Astrocyte of the cerebellum (primary cell): ENCODE measurements around the gene ANKRD44.

Experiments
- DNase-seq: peaks from one replicate; pipeline ENCODE4 v3.0.0-alpha.2; 2011; ENCODE audit warnings: low read depth
- H3K4me3 ChIP-seq: 2 replicates; pipeline ENCODE4 v1.5.1; 2011; ENCODE audit warnings: mild to moderate bottlenecking, low read depth, low read length, moderate library complexity
- in situ Hi-C: cut with HindIII; loops from 2 replicates; pipeline ENCODE4 v1.10.0; 2017; ENCODE audit warnings: low sequenced_read_pairs
- TF ChIP-seq, protein P1 (sequence below): IDR thresholded peaks from 2 replicates; pipeline ENCODE4 v1.5.1; 2012; ENCODE audit warnings: low read length, low read depth, moderate library complexity, mild to moderate bottlenecking; ENCODE audit errors: missing control alignments

ANKRD44 gene

GRCh38 chr2:197161774-197162173 lies 148.8 kb downstream of the ANKRD44 start:
- no peak for DNase-seq
- in situ Hi-C loops, result no loop called here
- TF ChIP-seq, protein P1, sequence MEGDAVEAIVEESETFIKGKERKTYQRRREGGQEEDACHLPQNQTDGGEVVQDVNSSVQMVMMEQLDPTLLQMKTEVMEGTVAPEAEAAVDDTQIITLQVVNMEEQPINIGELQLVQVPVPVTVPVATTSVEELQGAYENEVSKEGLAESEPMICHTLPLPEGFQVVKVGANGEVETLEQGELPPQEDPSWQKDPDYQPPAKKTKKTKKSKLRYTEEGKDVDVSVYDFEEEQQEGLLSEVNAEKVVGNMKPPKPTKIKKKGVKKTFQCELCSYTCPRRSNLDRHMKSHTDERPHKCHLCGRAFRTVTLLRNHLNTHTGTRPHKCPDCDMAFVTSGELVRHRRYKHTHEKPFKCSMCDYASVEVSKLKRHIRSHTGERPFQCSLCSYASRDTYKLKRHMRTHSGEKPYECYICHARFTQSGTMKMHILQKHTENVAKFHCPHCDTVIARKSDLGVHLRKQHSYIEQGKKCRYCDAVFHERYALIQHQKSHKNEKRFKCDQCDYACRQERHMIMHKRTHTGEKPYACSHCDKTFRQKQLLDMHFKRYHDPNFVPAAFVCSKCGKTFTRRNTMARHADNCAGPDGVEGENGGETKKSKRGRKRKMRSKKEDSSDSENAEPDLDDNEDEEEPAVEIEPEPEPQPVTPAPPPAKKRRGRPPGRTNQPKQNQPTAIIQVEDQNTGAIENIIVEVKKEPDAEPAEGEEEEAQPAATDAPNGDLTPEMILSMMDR, result no peak
- no peak overlapping the region for H3K4me3 ChIP-seq

DNA sequence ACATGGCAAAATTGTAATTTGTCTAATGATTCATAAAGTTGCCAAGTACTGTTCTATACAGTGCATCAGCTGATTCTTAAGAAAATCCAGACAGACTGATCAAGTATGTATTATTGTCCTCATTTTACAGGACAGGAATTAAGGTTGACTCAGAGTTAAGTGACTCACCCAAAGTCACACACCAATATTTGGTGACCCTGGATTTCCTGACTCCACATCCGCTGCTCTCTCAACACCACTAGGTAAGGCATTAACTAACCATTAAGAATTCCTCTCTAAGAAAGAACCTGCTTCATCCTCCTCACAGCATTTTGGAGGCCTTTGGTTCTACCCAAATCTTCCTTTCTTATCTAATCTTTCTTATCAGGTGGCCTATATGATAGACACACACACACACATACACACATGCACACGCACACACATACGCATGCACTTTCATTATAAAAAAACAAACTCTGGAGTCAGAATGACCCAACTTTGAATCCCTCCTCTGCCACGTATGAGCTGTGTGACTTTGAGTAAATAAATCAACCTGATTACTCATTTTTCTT lies 150.8 kb downstream of the ANKRD44 start:
- TF ChIP-seq, protein P1, result no peak
- H3K4me3 ChIP-seq, result no peak overlapping the region
- DNase-seq, result no peak
- in situ Hi-C loops, result no loop called here

DNA sequence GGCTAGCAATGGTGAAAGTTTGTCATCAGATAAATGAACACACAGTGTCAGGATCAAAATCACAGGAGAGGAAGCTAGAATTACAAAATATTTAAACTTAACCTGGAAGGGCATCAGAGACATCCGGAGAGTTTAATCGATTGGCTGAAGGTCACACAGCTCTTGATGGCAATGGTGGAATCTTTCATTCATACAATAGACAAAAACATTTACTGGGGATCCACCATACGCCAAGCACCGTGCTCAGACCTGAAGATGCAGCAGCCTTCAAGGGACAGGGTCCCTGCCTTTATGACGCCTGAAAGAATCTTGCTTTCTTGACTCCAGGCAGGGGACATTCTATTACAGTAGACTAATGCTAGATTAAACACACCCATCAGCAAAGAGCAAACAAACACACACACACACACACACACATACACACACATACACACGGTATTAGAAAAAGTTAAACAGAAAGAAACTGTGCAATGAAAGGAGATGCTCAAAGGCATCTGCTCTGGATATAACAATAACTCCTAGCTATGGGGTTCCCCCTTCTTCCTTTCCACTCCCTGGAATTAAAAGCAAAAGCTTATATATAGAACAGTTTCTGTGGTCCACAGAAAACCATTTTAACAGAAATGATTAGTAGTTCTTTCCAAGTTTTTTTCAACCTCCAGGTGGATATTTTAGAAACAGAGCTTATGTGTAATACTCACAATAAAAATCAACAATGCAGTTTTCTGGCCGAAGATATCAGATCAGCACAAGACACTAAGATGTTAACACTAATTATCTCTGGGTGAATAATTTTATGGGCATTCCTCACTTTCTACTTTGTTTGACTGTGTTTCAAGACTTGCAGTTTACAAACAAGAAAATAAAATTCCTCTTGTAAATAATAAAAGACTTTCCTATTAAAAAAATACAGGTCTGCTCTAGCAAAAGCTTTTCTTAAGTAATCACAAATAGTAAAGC lies 151.7 kb downstream of the ANKRD44 start:
- no peak overlapping the region for H3K4me3 ChIP-seq
- TF ChIP-seq, protein P1, result no peak
- in situ Hi-C loops, result no loop called here
- DNase-seq, result no peak

- in situ Hi-C loops, result no loop called here
- TF ChIP-seq, protein P1, result no peak
- DNase-seq, result no peak
- no peak overlapping the region for H3K4me3 ChIP-seq
These were observed 152.6 kb downstream of the ANKRD44 start for GRCh38 chr2:197157879-197158537.

DNA sequence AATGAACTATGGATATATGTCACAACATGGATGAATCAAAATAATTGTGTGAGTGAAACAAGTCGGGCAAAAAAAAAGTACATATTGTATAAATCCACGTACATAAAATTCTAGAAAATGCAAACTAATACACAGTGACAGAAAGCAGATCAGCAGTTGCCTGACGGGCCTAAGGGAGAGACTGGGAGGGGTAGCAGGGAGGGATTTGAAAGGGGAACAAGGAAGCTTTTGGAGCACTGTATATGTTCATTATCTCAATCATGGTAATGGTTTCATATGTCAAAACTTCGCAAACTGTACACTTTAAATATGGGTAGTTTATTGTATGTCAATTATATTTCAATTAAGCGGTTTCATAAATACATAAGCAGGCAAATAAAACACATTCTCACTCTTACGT lies 153.8 kb downstream of the ANKRD44 start:
- TF ChIP-seq, protein P1, result no peak
- H3K4me3 ChIP-seq, result no peak overlapping the region
- in situ Hi-C loops, result no loop called here
- no peak for DNase-seq

DNA sequence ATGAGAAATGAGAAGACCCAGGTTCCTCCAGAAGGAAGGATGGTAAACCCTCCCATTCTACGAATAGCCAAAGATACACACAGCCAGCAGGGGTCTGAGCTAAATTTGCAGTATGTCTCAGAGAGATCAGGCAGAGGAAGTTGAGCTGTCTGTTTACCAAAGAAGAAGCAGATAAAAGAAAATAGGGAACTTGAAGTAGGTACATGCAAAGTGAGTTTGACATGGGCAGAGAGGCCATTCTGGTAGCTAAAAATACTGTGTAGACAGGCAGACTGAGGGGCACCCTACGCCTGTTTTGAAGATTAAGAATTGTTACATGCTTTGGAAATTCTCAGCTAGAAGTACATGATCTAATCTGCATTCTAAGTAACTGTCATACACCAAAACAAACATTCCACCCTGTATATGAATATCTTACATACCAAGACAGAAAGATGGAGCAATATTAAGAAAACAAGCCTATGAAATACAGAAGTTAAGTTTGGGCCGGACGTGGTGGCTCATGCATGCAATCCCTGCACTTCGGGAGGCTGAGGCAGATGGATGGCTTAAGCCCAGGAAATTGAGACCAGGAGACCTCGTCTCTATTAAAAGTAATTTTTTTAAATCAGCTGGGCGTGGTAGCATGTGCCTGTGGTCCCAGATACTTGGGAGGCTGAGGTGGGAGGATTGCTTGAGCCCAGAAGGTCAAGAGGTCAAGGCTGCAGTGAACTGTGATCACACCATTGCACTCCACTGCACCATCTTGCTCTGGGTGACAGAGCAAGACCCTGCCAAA lies 157.9 kb downstream of the ANKRD44 start:
- no peak overlapping the region for H3K4me3 ChIP-seq
- TF ChIP-seq, protein P1, result no peak
- no peak for DNase-seq
- in situ Hi-C loops, result no loop called here
